GM23248 (cell line): Measurements from ENCODE around the gene NTRK2. TPM values are rescaled to one million over a fixed set of nuclear protein-coding genes. Genes with fewer than 3 reads are reported as not detected.

Experiments
- DNase-seq: peaks from one replicate; pipeline ENCODE4 v3.0.0-alpha.2; 2015
- H2AFZ ChIP-seq: fragments of 200-600 bp; sonication (generic); 2 replicates; pipeline ENCODE4 v1.6.1; 2016; ENCODE audit warnings: antibody characterized with exemption
- H3F3A ChIP-seq: fragments of 200-600 bp; sonication (generic); 2 replicates; pipeline ENCODE4 v1.6.1; 2016; ENCODE audit warnings: mild to moderate bottlenecking, antibody characterized with exemption, mixed run types; ENCODE audit not compliant: insufficient read depth
- H3K27ac ChIP-seq: fragments of 200-600 bp; sonication (generic); 2 replicates; pipeline ENCODE4 v1.5.1; 2016; ENCODE audit warnings: mild to moderate bottlenecking
- H3K27me3 ChIP-seq: fragments of 200-600 bp; sonication (generic); replicated peaks from 2 replicates; pipeline ENCODE4 v1.6.1; 2016; ENCODE audit warnings: mild to moderate bottlenecking; ENCODE audit not compliant: insufficient read depth
- H3K36me3 ChIP-seq: fragments of 200-600 bp; sonication (generic); 2 replicates; pipeline ENCODE4 v1.6.1; 2016; ENCODE audit warnings: low read depth, mild to moderate bottlenecking
- H3K4me1 ChIP-seq: fragments of 200-600 bp; sonication (generic); 2 replicates; pipeline ENCODE4 v1.6.1; 2016; ENCODE audit warnings: mild to moderate bottlenecking; ENCODE audit not compliant: insufficient read depth
- H3K4me2 ChIP-seq: fragments of 200-600 bp; sonication (generic); one replicate; pipeline ENCODE4 v1.6.1; 2016; ENCODE audit warnings: mild to moderate bottlenecking; ENCODE audit not compliant: unreplicated experiment
- H3K4me3 ChIP-seq: fragments of 200-600 bp; sonication (generic); 2 replicates; pipeline ENCODE4 v1.5.1; 2016; ENCODE audit warnings: mild to moderate bottlenecking
- H3K79me2 ChIP-seq: fragments of 200-600 bp; sonication (generic); 2 replicates; pipeline ENCODE4 v1.6.1; 2016; ENCODE audit warnings: mild to moderate bottlenecking; ENCODE audit not compliant: insufficient read depth
- H3K9ac ChIP-seq: fragments of 200-600 bp; sonication (generic); 2 replicates; pipeline ENCODE4 v1.6.1; 2016; ENCODE audit warnings: mild to moderate bottlenecking
- H3K9me2 ChIP-seq: fragments of 200-600 bp; sonication (generic); 2 replicates; pipeline ENCODE4 v1.6.1; 2016; ENCODE audit warnings: mixed run types, mild to moderate bottlenecking, moderate library complexity; ENCODE audit not compliant: insufficient read depth
- H3K9me3 ChIP-seq: fragments of 200-600 bp; sonication (generic); one replicate; pipeline ENCODE4 v1.6.1; 2017; ENCODE audit warnings: low read depth
- H4K20me1 ChIP-seq: fragments of 200-600 bp; sonication (generic); 2 replicates; pipeline ENCODE4 v1.6.0; 2016; ENCODE audit not compliant: insufficient read depth
- EZH2 ChIP-seq: fragments of 200-600 bp; sonication (generic); IDR thresholded peaks from 2 replicates; pipeline ENCODE4 v1.6.1; 2018; ENCODE audit warnings: antibody characterized with exemption, mild to moderate bottlenecking; ENCODE audit not compliant: insufficient read depth, poor library complexity, severe bottlenecking
- EZH2phosphoT487 ChIP-seq: fragments of 200-600 bp; sonication (generic); IDR thresholded peaks from 2 replicates; pipeline ENCODE4 v1.6.1; 2018; ENCODE audit warnings: antibody characterized with exemption, moderate library complexity, mild to moderate bottlenecking, low read depth; ENCODE audit not compliant: insufficient read depth
- WGBS, 2 experiments: methylation state at CpG; one replicate each; pipeline ENCODE4 v1.1.6; 2015 to 2017; ENCODE audit warnings: low lambda C conversion rate in 2 of 2, low coverage in 1 of 2; ENCODE audit errors: missing lambda C conversion rate in 2 of 2; 5-methylcytosine and 5-hydroxymethylcytosine counted together
- in situ Hi-C: fragments of 300-500 bp; cut with MboI; formaldehyde crosslinking; loops from 2 replicates; pipeline ENCODE4 v1.15.0; 2020
- polyA plus RNA-seq: library from polyadenylated mRNA; unstranded; fragments of >200 nt; fragmentation: Nextera tagmentation; extraction: Ambion mirVana; gene quantifications from 2 replicates; pipeline ENCODE4 v1.2.1, GENCODE V29; 2016
- total RNA-seq: library from RNA; depleted of rRNA; stranded (reverse); fragments of >200 nt; shearing (Covaris generic); gene quantifications from 2 replicates; pipeline ENCODE4 v1.2.3, GENCODE V29; 2014

Gene NTRK2
- total and polyA plus RNA-seq, 2 experiments from 2014 or later, result not detected

- Histone ChIP-seq H3K4me2 (no peak overlapping the region), H4K20me1 (no peaks in the 10 kb centered on the region), H3K9me2 (no peaks in the 10 kb centered on the region), H3K9me3 (no peaks in the 10 kb centered on the region), H3K4me1 (no peaks in the 10 kb centered on the region), H3F3A (no peaks in the 10 kb centered on the region), H3K27me3 (no peaks in the 10 kb centered on the region), H3K4me3 (no peak overlapping the region), H3K36me3 (no peaks in the 10 kb centered on the region), H2AFZ (no peak overlapping the region), H3K79me2 (no peaks in the 10 kb centered on the region), H3K27ac (no peak overlapping the region), H3K9ac (no peak overlapping the region)
- 13 to 17% methylated on average over 5 of the region's 5 CpGs for WGBS, 2 experiments
- TF ChIP-seq EZH2phosphoT487, result no peak
- no peak for TF ChIP-seq EZH2
- in situ Hi-C loops, result no loop called here
- no peak for DNase-seq
Measured at GRCh38 chr9:84718476-84718875, 48.9 kb downstream of the NTRK2 start.

- WGBS, 2 experiments, result 59 to 67% methylated on average over 5 of the region's 5 CpGs
Measured at GRCh38 chr9:84722388-84722989, 53.0 kb downstream of the NTRK2 start.

GRCh38 chr9:84723426-84723825, 53.9 kb downstream of the NTRK2 start:
- Histone ChIP-seq H3K9me3 (no peaks in the 10 kb centered on the region), H3K4me3 (no peak overlapping the region), H3K9me2 (no peaks in the 10 kb centered on the region), H3K27ac (no peak overlapping the region), H3K9ac (no peak overlapping the region), H3K4me1 (no peaks in the 10 kb centered on the region), H3K27me3 (no peaks in the 10 kb centered on the region), H3K36me3 (no peaks in the 10 kb centered on the region), H2AFZ (no peak overlapping the region), H3K4me2 (no peak overlapping the region), H4K20me1 (no peaks in the 10 kb centered on the region), H3F3A (no peaks in the 10 kb centered on the region), H3K79me2 (no peaks in the 10 kb centered on the region)
- TF ChIP-seq EZH2, result no peak
- TF ChIP-seq EZH2phosphoT487, result no peak
- DNase-seq, result no peak
- in situ Hi-C loops, result no loop called here
- 60 to 66% methylated on average over 3 of the region's 3 CpGs for WGBS, 2 experiments

More at GRCh38 chr9:84722388-84722989, 53.0 kb downstream of the NTRK2 start:
- Histone ChIP-seq H3K9me3 (no peaks in the 10 kb centered on the region), H3K9ac (no peak overlapping the region), H3K79me2 (no peaks in the 10 kb centered on the region), H3K27ac (no peak overlapping the region), H3K4me3 (no peak overlapping the region), H3K4me1 (no peaks in the 10 kb centered on the region), H3F3A (no peaks in the 10 kb centered on the region), H3K9me2 (no peaks in the 10 kb centered on the region), H3K4me2 (no peak overlapping the region), H4K20me1 (no peaks in the 10 kb centered on the region), H3K27me3 (no peaks in the 10 kb centered on the region), H2AFZ (no peak overlapping the region), H3K36me3 (no peaks in the 10 kb centered on the region)
- TF ChIP-seq EZH2 (no peak), EZH2phosphoT487 (no peak)
- in situ Hi-C loops, result no loop called here
- DNase-seq, result no peak

- Histone ChIP-seq H3K4me2 (no peak overlapping the region), H3K27ac (no peak overlapping the region), H3K4me3 (no peak overlapping the region), H2AFZ (no peak overlapping the region), H3K4me1 (no peaks in the 10 kb centered on the region), H3F3A (no peaks in the 10 kb centered on the region), H3K9ac (no peak overlapping the region), H3K27me3 (no peaks in the 10 kb centered on the region), H3K9me3 (no peaks in the 10 kb centered on the region), H3K36me3 (no peaks in the 10 kb centered on the region), H4K20me1 (no peaks in the 10 kb centered on the region), H3K9me2 (no peaks in the 10 kb centered on the region), H3K79me2 (no peaks in the 10 kb centered on the region)
- in situ Hi-C loops, result no loop called here
- no peak for TF ChIP-seq EZH2
- no peak for TF ChIP-seq EZH2phosphoT487
- DNase-seq, result no peak
- WGBS, 2 experiments, result 67 to 69% methylated on average over 7 of the region's 7 CpGs
Measured at GRCh38 chr9:84731696-84732095, 62.2 kb downstream of the NTRK2 start.
